Neutrophil (primary cell): Measurements from ENCODE around the gene TMEM219.

Experiments
- H3K27ac ChIP-seq: fragments of 200-600 bp; sonication (generic); 2 replicates; pipeline ENCODE4 v1.5.1; 2016; ENCODE audit warnings: mild to moderate bottlenecking, moderate library complexity
- H3K27me3 ChIP-seq: fragments of 200-600 bp; sonication (generic); 2 replicates; pipeline ENCODE4 v1.6.0; 2016; ENCODE audit warnings: mild to moderate bottlenecking
- H3K36me3 ChIP-seq: fragments of 200-600 bp; sonication (generic); 2 replicates; pipeline ENCODE4 v1.5.1; 2017
- H3K4me1 ChIP-seq, 2 experiments: fragments of 200-600 bp in 1 of 2; sonication (generic) in 1 of 2; 1 replicate in 1 of 2; 2 replicates in 1 of 2; pipeline versions ENCODE4 v1.5.1 to v1.6.1; 2013 to 2016; ENCODE audit warnings: low read depth in 1 of 2, low read length in 1 of 2, mild to moderate bottlenecking in 1 of 2, moderate library complexity in 1 of 2; ENCODE audit not compliant: control insufficient read depth in 1 of 2, insufficient read depth in 1 of 2
- H3K4me3 ChIP-seq, 2 experiments: fragments of 200-600 bp in 1 of 2; sonication (generic) in 1 of 2; 1 replicate in 1 of 2; 2 replicates in 1 of 2; pipeline ENCODE4 v1.5.1; 2013 to 2016; ENCODE audit warnings: low read depth in 1 of 2, low read length in 1 of 2, mild to moderate bottlenecking in 1 of 2, moderate library complexity in 1 of 2
- H3K9me3 ChIP-seq: fragments of 200-600 bp; sonication (generic); 2 replicates; pipeline ENCODE4 v1.5.1; 2016
- TF ChIP-seq, protein P1 (sequence below): fragments of 200-600 bp; sonication (generic); IDR thresholded peaks from 2 replicates; pipeline ENCODE4 v1.5.1; 2016; ENCODE audit warnings: antibody characterized with exemption

Gene TMEM219

DNA sequence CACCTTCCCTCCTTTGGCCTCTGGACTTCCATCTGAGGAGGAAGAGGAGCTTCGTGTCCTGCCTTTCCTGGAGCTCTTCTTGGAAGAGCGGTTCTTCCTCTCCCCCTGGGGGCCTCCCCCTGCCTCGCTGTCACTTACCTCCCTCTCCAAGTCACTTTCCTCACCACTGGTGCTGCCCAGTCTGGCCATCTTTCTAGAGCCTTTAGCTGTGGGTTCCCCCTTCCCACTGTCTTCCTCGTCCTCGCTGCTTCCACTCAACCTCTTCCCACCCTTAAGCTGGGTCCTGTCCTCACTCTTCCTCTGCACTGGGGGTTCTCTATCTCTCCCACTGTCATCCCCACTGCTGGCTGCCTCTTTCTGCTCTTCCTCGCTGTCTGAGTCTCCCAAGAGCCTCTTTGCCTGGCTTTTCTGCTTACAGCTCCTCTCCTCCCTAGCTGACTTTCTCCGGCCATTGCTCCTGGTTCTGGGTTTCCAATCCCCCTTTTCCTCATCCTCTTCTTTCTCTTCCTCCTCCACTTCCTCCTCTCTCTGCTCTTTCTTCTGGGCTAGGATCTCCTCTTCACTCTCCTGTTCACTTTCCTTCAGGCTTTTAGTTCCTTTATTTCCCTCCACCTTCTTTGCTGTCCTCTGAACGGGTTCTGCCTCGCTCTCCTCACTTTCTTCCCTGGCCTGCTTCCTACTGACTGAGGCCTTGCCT is 32.2 kb downstream of the TMEM219 start:
- Histone ChIP-seq H3K9me3 (no peaks in the 10 kb centered on the region), H3K4me1 (peaks cover 19 to 25% of the 10 kb centered on the region in 2 experiments), H3K4me3 (peak overlapping the region in 1 of 2 experiments; percentile 100), H3K27me3 (no peaks in the 10 kb centered on the region), H3K36me3 (peaks cover 45% of the 10 kb centered on the region), H3K27ac (peak overlapping the region; percentile 80)
- TF ChIP-seq, protein P1, sequence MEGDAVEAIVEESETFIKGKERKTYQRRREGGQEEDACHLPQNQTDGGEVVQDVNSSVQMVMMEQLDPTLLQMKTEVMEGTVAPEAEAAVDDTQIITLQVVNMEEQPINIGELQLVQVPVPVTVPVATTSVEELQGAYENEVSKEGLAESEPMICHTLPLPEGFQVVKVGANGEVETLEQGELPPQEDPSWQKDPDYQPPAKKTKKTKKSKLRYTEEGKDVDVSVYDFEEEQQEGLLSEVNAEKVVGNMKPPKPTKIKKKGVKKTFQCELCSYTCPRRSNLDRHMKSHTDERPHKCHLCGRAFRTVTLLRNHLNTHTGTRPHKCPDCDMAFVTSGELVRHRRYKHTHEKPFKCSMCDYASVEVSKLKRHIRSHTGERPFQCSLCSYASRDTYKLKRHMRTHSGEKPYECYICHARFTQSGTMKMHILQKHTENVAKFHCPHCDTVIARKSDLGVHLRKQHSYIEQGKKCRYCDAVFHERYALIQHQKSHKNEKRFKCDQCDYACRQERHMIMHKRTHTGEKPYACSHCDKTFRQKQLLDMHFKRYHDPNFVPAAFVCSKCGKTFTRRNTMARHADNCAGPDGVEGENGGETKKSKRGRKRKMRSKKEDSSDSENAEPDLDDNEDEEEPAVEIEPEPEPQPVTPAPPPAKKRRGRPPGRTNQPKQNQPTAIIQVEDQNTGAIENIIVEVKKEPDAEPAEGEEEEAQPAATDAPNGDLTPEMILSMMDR: no peak

DNA sequence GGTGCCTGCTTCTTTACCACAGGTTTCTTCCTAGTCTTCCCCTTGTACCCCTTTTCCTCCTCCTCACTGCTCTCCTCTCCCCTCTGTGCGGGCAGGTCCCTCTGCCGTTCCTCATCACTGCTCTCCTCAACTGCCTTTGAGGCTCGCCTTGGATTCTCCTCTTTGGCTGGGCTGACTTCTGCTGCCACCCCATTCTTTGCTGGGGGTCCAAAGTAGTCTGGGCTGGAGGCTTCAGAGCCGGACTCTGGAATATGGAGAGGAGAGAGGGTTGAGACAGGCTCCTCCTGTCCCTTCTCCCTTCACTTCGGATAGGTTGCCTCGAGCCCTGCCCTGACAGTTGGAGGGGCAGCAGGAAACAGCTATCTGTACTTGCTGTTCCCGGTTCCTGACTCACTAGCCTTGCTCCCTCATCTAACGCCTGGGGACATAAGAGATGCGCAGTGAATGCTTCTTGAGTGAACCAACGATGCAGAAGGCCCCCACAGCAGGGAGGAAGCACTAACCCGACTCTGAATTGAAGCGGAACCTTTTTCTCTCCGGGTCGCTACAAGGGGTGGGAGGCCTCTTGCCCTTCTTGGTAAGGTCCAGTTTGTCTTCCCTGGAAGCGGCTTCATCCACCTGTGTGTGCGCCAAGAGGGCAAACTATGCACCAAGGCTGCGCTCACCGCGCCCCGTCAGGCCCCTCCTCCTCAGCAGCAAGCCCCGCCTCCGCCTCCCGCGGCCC is 32.9 kb downstream of the TMEM219 start:
- Histone ChIP-seq H3K27ac (peak overlapping the region; percentile 80), H3K27me3 (no peaks in the 10 kb centered on the region), H3K4me1 (peaks cover 19 to 25% of the 10 kb centered on the region in 2 experiments), H3K36me3 (peaks cover 45% of the 10 kb centered on the region), H3K4me3 (peak overlapping the region; percentile 100), H3K9me3 (no peaks in the 10 kb centered on the region)
- TF ChIP-seq, protein P1: no peak

DNA sequence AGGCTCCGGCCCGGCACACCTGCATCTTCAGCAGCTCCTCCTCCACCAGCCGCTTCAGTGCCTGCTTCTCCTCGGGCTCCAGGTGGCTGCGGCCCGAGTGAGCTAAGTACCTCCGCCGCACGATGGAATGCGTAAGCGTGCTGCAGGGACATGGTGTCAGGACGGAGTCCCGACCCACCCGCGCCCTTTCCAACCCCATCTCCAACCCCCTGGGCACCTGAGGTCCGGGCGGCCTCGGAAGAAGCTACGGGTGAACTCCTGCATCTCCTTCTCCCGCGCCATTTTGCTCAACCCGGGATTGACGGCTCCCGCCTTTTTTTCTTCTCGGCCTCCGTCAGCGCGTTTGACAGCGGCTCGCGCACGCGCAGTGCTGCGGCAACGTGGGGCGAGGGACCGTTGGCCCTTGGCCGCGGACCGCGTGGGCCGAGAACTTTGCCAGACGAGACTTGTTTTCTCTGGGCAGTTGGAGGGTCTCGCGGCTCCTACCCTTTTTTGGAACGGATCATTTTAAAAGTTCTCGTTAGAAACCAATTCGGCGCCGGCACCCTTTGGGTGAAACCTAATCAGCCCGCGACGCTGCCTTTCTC is 33.5 kb downstream of the TMEM219 start, which contains the start of gene HIRIP3:
HIRIP3 (minus strand) TSS at position 294 of the 587 bp plus-strand sequence; CDS start at position 282, 12 bp downstream.
- Histone ChIP-seq H3K9me3 (no peaks in the 10 kb centered on the region), H3K36me3 (peaks cover 45% of the 10 kb centered on the region), H3K4me3 (peak within 1 kb of the TSS; percentile 100), H3K27me3 (no peaks in the 10 kb centered on the region), H3K27ac (peak within 1 kb of the TSS; percentile 80), H3K4me1 (peaks cover 19 to 25% of the 10 kb centered on the region in 2 experiments)
- TF ChIP-seq, protein P1: no peak

DNA sequence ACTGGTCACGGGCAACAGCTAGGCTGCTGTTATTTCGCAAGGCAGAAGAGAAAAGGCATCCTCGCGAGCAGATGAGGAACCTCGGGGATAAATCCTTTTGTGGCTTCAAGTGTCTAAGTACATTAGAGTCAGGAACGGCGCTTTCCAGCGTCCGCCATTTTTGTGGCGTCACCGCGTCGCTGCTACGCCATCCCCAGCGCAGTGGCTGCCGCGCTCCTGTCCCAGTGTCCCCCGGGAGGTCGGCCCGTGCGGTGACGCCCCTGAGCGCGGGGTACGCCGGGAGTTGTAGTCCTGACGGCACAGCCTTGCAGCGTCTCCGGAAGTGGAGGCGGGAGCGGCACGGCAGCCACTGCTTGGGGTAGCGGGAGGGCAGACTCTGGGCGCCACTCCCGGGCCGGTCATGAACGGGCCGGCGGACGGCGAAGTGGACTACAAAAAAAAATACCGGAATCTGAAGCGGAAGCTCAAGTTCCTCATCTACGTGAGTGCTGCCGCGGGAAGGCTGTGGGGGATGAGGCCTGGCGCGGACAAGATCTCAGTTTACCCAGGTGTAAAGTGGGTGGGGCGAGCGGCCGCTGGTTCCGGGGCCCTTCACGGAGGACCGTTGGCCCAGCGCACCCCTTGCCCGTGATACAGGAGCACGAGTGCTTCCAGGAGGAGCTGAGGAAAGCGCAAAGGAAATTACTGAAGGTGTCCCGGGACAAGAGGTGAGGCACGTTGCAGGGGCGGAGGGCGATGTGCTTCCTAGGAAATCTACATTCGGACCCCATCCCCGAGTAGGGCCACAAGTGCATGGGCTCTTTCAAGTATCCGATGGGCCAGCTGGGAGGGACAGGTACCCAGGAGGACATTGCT is 34.3 kb downstream of the TMEM219 start, which contains the start of gene INO80E:
INO80E (plus strand) TSS at position 331 of the 855 bp plus-strand sequence; CDS start at position 401, 70 bp downstream.
- H3K9me3 ChIP-seq: no peaks in the 10 kb centered on the region
- H3K4me1 ChIP-seq: peaks cover 19 to 25% of the 10 kb centered on the region in 2 experiments
- H3K36me3 ChIP-seq: peaks cover 45% of the 10 kb centered on the region
- TF ChIP-seq, protein P1: peak; percentile 58
- peak within 1 kb of the TSS; percentile 100 for H3K4me3 ChIP-seq
- H3K27me3 ChIP-seq: no peaks in the 10 kb centered on the region
- peak within 1 kb of the TSS; percentile 80 for H3K27ac ChIP-seq

DNA sequence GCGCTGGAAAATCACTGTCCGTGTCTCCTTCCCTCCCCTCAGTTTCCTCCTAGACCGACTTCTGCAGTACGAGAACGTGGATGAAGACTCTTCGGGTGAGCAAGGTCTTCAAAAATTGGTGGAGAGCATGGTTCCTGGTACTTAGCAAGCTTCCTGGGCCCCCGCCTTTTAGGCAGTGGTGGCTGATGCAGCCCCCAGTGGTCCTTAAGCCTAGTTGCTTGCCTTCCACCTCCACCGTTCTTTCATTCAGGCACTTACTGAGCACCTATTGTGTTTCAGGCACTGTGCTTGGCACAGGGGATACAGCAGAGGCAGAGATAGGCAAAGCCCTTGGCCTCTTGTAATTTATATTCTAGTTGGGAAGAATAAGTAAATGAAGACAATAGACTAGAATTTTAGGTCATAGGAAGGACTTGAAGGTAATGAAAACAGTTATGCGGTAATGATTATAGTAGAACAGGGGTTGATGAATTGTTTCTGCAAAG is 34.9 kb downstream of the TMEM219 start:
- peaks cover 45% of the 10 kb centered on the region for H3K36me3 ChIP-seq
- peak overlapping the region; percentile 100 for H3K4me3 ChIP-seq
- no peaks in the 10 kb centered on the region for H3K9me3 ChIP-seq
- peak overlapping the region; percentile 80 for H3K27ac ChIP-seq
- no peaks in the 10 kb centered on the region for H3K27me3 ChIP-seq
- peaks cover 19 to 25% of the 10 kb centered on the region in 2 experiments for H3K4me1 ChIP-seq
- TF ChIP-seq, protein P1: no peak
